GM10248 (cell line): ENCODE measurements around the gene RFNG.

Experiments
- CTCF ChIA-PET: fragments of 300-600 bp; sonication (Branson Sonifier 250); formaldehyde crosslinking; extraction: SDS; loops from one replicate; lab custom pipeline; 2021; ENCODE audit warnings: antibody characterized with exemption; lab: Yijun Ruan, JAX
- POLR2A ChIA-PET: fragments of 350-650 bp; sonication (Branson Sonifier 250); formaldehyde crosslinking; extraction: SDS; loops from one replicate; lab custom pipeline; 2020; ENCODE audit warnings: antibody characterized with exemption; lab: Yijun Ruan, JAX
- DNase-seq: peaks from one replicate; pipeline ENCODE4 v3.0.0; 2012; ENCODE audit errors: extremely low spot score
- CTCF ChIP-seq: IDR thresholded peaks from 2 replicates; pipeline ENCODE4 v1.5.1; 2012; ENCODE audit warnings: mild to moderate bottlenecking, low read depth; ENCODE audit errors: extremely low read depth, missing control alignments, control extremely low read depth

The RFNG gene

DNA sequence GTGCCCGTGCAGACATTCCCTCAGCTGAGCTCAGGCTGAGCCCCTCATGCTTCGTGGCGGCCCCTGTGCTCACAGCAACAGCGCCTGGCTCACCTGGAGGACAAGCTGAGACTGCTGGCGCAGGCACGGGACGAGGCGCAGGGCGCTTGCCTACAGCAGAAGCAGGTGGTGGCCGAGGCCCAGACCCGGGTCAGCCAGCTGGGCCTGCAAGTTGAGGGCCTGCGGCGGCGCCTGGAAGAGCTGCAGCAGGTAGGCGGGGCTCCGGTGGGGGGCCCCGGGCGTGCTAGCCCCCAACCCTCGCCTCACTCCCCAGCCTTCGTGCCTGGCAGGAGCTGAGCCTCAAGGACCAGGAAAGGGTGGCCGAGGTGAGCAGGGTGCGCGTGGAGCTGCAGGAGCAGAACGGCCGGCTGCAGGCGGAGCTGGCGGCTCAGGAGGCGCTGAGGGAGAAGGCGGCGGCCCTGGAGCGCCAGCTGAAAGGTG, 21.6 kb downstream of the RFNG start:
- no peak for TF ChIP-seq CTCF
- ChIA-PET CTCF (interaction anchor here (0.9 to 9.3 kb wide), 39 partner anchors 10 to 524 kb away, joined by 3 to 87 read pairs (median 5); partner anchors contain the start of genes DCXR, GPS1, OGFOD3 and PYCR1), POLR2A (no interaction called here)
- DNase-seq: no peak

GRCh38 chr17:82029391-82029790, 22.2 kb downstream of the RFNG start:
- no peak for TF ChIP-seq CTCF
- ChIA-PET CTCF (interaction anchor here (0.6 to 9.3 kb wide), 27 partner anchors 9 to 524 kb away, joined by 3 to 87 read pairs (median 5); partner anchors contain the start of genes DCXR, GPS1, OGFOD3 and SIRT7), POLR2A (no interaction called here)
- DNase-seq: no peak

DNA sequence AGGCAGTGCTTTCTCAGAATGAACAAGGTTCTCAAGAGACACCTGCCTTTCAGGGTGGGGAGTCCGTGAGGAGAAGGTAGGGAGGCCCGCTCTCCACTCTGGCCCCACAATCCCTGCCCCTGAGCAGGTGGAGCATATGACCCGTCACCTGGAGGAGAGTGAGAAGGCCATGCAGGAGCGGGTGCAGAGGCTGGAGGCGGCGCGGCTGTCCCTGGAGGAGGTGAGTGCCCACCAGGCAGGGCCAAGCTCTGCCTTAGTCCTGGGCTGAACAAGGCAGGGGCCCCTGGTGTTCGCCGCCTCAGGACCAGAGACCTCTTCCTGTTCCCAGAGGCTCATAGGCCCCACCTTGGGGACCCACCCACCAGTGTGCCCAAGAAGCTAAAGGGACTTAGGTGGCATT, 22.6 kb downstream of the RFNG start:
- POLR2A ChIA-PET: no interaction called here
- DNase-seq: no peak
- CTCF ChIA-PET: interaction anchor here (0.6 to 9.3 kb wide), 13 partner anchors 9 to 525 kb away, joined by 3 to 87 read pairs (median 5); partner anchors contain the start of gene DCXR
- TF ChIP-seq CTCF: no peak

DNA sequence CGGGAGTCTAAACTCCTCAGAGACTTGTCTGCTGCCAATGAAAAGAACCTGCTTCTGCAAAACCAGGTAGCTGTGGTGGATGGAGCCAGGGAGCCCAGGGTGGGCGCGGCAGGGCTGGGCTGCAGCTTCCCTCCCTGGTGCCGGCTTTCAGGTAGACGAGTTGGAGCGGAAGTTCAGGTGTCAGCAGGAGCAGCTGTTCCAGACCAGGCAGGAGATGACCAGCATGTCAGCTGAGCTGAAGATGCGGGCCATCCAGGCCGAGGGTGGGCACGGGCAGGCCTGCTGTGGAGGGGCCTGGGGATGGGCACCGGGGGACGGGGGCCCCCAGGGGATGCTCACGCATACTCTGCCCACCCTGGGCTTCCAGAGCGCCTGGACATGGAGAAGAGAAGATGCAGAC, 23.4 kb downstream of the RFNG start:
- no peak for DNase-seq
- CTCF ChIA-PET: interaction anchor here (1.1 to 9.3 kb wide), 7 partner anchors 8 to 126 kb away, joined by 3 to 87 read pairs (median 5); partner anchors contain the start of gene DCXR
- TF ChIP-seq CTCF: no peak
- POLR2A ChIA-PET: no interaction called here

DNA sequence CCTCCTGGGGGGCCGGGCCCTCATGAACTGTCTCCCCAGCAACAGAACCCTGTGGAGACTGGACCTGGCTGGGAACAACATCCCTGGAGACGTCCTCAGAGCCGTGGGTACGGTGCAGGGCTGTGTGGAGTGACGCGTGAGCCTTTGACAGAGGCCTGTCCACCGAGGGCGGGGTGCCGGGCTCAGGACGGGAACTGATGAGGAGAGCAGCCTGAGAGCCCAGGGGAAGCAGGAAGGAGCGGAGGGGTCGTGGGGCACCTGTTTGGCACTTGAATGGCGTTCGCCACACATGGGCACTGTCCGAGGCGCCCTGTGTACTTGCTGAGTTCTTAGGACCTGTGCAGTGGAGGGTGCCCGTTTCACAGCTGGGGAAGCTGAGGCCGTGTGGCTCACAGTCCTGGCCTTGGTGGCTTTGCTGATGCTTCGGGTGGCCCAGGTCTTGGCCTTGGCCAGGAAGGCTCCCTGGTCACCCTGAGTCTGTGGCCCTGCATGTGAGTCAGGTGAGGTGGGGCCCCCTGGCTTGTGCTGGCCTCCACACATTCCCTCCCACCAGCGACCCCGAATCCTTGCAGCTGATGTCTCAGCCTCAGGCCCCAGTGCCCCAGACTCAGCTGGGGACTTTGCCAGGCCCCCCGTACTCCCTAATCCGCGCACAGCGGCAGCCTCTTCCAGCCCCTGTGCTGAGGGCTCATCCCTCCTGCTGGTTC, 26.1 kb downstream of the RFNG start:
- no peak for DNase-seq
- TF ChIP-seq CTCF: no peak
- ChIA-PET CTCF (interaction anchor here (1.3 to 9.3 kb wide), 3 partner anchors 14 to 129 kb away, joined by 3 to 67 read pairs (median 4); partner anchors contain the start of gene DCXR), POLR2A (interaction anchor here (0.5 kb wide), 1 partner anchor 143 kb away, joined by 3 read pairs; no protein-coding TSS in a partner anchor)

- CTCF ChIA-PET: interaction anchor here (2.7 to 9.3 kb wide), 2 partner anchors 15 to 130 kb away, joined by 7 to 67 read pairs; partner anchors contain the start of gene DCXR
- POLR2A ChIA-PET: no interaction called here
- no peak for TF ChIP-seq CTCF
Measured at GRCh38 chr17:82024859-82025258, 26.8 kb downstream of the RFNG start.

More at GRCh38 chr17:82024859-82025258, 26.8 kb downstream of the RFNG start:
- no peak for DNase-seq
